HepG2 (cell line): ENCODE data around the gene CCDC97. TPM values are rescaled to one million over a fixed set of nuclear protein-coding genes. Genes with fewer than 3 reads are reported as not detected.
A peak's percentile ranks its signal among the peaks of the same experiment; 100 is the strongest.

Experiments
- GZF1 ChIP-seq: sonication (generic); formaldehyde crosslinking; IDR thresholded peaks from 2 replicates; pipeline ENCODE4 v1.5.1; 2020; ENCODE audit warnings: mild to moderate bottlenecking, missing genetic modification reagents
- HNRNPL ChIP-seq: fragments of 200-400 bp; formaldehyde crosslinking; IDR thresholded peaks from 2 replicates; pipeline ENCODE4 v1.6.1; 2017; ENCODE audit warnings: mild to moderate bottlenecking, low read depth, low read length
- KLF15 ChIP-seq: sonication (generic); formaldehyde crosslinking; IDR thresholded peaks from 2 replicates; pipeline ENCODE4 v1.8.1; 2023; ENCODE audit warnings: borderline replicate concordance, mild to moderate bottlenecking, inconsistent platforms, missing genetic modification reagents, mixed read lengths
- MBNL3 ChIP-seq: fragments of 250-450 bp; sonication (Bioruptor Pico); conservative IDR thresholded peaks from 2 replicates; pipeline ENCODE4 v1.8.0; 2022; ENCODE audit warnings: mild to moderate bottlenecking, inconsistent platforms
- MEF2D ChIP-seq: sonication (generic); formaldehyde crosslinking; IDR thresholded peaks from 2 replicates; pipeline ENCODE4 v1.5.1; 2020; ENCODE audit warnings: mild to moderate bottlenecking, missing genetic modification reagents
- PBX2 ChIP-seq: IDR thresholded peaks from 2 replicates; pipeline ENCODE4 v1.6.1; 2016; ENCODE audit warnings: control low read depth
- SOX6 ChIP-seq, 2 experiments: fragments of 450-650 bp in 1 of 2; sonication (generic) in 1 of 2; formaldehyde crosslinking in 1 of 2; IDR thresholded peaks; 2 replicates each; pipeline versions ENCODE4 v1.4.0 to v1.6.1; 2017 to 2020; ENCODE audit warnings: antibody characterized with exemption in 1 of 2, mild to moderate bottlenecking in 1 of 2, missing genetic modification reagents in 1 of 2
- SPEN ChIP-seq: sonication (generic); formaldehyde crosslinking; IDR thresholded peaks from 2 replicates; pipeline ENCODE4 v1.5.1; 2020; ENCODE audit warnings: low read depth, mild to moderate bottlenecking, missing genetic modification reagents
- ZBTB38 ChIP-seq: sonication (generic); formaldehyde crosslinking; IDR thresholded peaks from 2 replicates; pipeline ENCODE4 v1.5.1; 2020; ENCODE audit warnings: mild to moderate bottlenecking, missing genetic modification reagents
- ZNF546 ChIP-seq: sonication (generic); formaldehyde crosslinking; conservative IDR thresholded peaks from 2 replicates; pipeline ENCODE4 v1.8.1; 2023; ENCODE audit warnings: mild to moderate bottlenecking, missing genetic modification reagents
- ZNF629 ChIP-seq: sonication (generic); formaldehyde crosslinking; conservative IDR thresholded peaks from 2 replicates; pipeline ENCODE4 v1.5.0; 2020; ENCODE audit warnings: missing genetic modification reagents
- ZNF704 ChIP-seq: sonication (generic); formaldehyde crosslinking; IDR thresholded peaks from 2 replicates; pipeline ENCODE4 v1.8.1; 2023; ENCODE audit warnings: mild to moderate bottlenecking, inconsistent platforms, moderate library complexity, missing genetic modification reagents, borderline replicate concordance
- polyA plus RNA-seq, 8 experiments: library from polyadenylated mRNA; depleted of rRNA in 3 of 8; stranded (reverse) in 7 of 8; unstranded in 1 of 8; fragments of >200 nt; fragmentation: Illumina TruSeq in 4 of 8; extraction: Trizol in 4 of 8; gene quantifications; 2 replicates each; pipeline versions ENCODE4 v1.2.1 to v1.2.3, GENCODE V29; 2011 to 2016; ENCODE audit warnings: low read depth in 4 of 8, missing spikeins in 1 of 8, mixed read lengths in 1 of 8; ENCODE audit not compliant: insufficient read depth in 1 of 8
- total RNA-seq, 5 experiments: library from RNA; depleted of rRNA; stranded (reverse); fragments of >200 nt; fragmentation: Illumina TruSeq; extraction: Trizol; gene quantifications; 2 replicates each; pipeline ENCODE4 v1.2.3, GENCODE V29; 2016; ENCODE audit warnings: low read depth in 1 of 5

The CCDC97 gene
- total and polyA plus RNA-seq, 2 of the 13 experiments (the other 11 are each of a cell fraction or from before 2014, with no cell fraction given): 6.2 to 7.3 TPM

GRCh38 chr19:41263850-41264580 lies 46.0 kb upstream of the CCDC97 start, which contains the start of gene HNRNPUL1 (continued):
- TF ChIP-seq ZNF704 (CRISPR knock-in tag): no peak
- TF ChIP-seq KLF15 (CRISPR knock-in tag): 0 out of 2 replicates have a peak, but pooled peaks have one; percentile 58
- peak; percentile 77; the same call in 1 of the 2 replicates for TF ChIP-seq GZF1 (CRISPR knock-in tag)
- TF ChIP-seq ZNF546: no peak; the same call in 1 of the 2 replicates
- no peak for TF ChIP-seq PBX2 (CRISPR knock-in tag)
- peak; percentile 60; the same call in 1 of the 2 replicates for TF ChIP-seq ZBTB38 (CRISPR knock-in tag)
- TF ChIP-seq HNRNPL: 0 out of 2 replicates have a peak, but pooled peaks have one; percentile 68
- no peak for TF ChIP-seq MBNL3
- peak; percentile 32; the same call in 1 of the 2 replicates for TF ChIP-seq MEF2D (CRISPR knock-in tag)
- no peak for TF ChIP-seq SOX6 (IDR thresholded peaks at IDR 0.05)
- TF ChIP-seq SOX6 (CRISPR knock-in tag; IDR thresholded peaks at IDR 0.05): peak; percentile 32; the same call in 1 of the 2 replicates
- TF ChIP-seq ZNF629 (CRISPR knock-in tag): no peak
- TF ChIP-seq SPEN (CRISPR knock-in tag): peak; percentile 94
